ENCODE measurements around the gene SNX8.

The SNX8 gene

DNA sequence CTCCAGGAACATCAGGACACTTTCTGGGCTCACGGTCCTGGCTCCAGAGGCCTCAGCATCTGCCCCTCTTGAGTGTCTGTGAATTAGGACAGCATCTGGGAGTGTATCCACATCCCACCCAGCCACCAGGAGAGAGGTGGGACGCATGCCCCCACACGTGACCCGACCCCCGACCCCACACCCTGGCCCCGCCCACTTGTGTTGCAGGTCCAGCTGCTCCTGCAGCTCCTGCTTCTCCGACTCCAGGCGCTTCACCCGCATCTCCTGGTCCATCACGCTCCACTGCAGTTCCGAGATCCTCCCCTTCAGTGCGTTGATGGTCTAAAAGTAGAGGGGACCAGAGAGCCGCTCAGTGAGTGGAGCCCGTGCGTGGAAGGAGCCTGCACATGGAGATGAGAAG is 95.1 kb downstream of the SNX8 start:
- no peak for DNase-seq

DNA sequence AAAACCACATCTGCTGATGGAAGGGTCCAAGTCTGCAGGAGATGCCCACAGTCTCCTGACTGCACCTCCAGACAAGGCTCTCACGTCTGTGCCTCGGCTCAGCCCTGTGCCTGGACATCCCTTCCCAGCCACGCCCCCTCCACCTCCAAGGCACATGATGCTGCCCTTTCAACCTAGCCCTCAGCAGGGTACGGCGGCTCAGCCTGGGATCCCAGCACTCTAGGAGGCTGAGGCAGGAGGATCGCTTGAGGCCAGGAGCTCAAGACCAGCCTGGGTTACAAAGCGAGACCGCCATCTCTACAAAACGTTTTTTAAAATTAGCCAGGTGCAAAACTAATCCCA is 95.8 kb downstream of the SNX8 start:
- DNase-seq, result no peak

DNA sequence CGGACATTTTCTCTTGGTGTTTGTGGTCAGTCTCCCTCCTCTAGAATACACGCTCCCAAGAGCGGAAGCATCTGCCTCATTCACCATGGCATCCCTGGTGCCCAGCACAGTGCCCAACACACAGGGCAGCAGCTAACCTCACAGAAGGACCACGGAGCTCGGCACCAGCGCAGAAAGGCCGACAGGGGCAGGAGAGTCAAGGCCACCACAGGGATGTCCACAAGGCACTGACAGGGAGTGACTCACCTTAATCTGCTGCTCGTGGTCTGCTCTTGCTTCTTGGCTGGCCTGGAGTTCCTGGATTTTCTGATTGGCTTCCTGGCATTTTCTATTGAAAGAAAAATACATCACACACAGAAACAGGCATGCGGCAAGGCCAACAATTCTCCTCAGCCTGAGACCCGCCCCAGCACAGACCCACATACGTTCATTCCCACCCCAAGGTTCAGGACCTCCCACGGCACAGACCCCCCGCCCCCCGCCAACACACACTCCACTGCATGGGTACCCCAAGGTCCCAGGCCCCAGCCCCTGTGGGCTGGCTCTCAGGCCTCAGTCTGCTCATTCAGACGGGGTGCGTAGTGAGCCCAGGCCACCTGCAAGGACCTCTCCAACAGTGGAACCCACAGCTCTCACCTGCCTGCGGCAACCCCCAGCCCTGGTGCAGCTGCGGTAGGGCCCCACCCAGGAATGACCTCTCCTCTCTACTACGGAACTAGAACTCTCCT is 96.4 kb downstream of the SNX8 start:
- DNase-seq, result no peak

DNA sequence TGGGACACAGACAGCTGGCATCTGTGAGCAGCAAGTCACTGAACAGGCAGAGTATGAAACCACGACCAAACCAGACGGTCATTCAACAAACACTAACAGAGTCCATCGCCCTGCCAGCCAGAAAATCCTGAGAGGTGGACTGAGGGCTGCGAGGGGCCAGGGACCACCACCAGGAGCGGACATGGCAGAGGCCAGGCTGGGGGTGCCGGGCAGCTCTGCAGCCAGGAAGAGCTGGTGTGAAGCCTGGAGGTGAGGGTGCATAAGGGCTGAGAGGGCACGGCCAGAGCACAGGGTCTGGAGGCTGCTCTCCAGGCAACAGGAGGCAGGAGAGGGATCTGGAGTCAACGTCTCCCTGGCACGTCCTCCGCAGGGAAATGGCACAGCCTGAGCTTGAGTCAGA is 97.0 kb downstream of the SNX8 start:
- DNase-seq, result no peak

DNA sequence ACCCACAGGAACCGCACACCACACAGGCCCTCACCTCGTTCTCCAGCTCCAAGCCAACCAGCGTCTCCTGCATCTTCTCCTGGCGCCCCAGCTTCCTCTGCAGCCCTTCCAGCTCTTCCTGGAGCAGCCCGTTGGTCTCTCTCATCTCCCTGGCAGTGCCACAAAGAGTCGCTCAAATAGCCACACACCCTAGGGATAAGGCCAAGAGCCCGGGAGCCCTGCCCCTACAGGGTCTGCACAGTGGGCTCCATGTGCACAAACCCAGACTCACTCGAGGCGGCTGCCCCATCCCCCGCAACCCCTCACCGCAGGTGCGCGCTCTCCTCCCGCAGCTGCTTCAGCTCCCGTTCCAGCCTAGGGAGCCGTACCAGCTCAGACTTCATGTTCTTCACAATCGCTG is 98.4 kb downstream of the SNX8 start:
- DNase-seq, result no peak

DNA sequence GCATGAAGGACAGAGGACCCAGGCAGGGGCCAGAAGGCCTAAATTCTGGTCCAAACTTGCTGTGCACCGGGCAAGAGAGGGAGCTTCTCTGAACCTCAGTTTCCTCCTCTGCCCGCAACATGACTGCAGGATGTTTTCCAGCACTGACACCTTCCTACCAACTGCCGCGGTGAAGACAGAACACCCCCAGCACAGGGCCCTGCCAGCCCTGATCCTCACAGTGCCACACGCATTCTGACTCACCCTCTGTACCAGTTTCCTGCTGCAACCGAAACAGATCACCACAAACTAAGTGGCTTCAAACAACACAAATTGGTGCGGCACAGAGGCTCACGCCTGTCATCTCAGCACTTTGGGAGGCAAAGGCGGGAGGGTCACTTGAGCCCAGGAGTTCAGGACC is 99.6 kb downstream of the SNX8 start:
- no peak for DNase-seq

DNA sequence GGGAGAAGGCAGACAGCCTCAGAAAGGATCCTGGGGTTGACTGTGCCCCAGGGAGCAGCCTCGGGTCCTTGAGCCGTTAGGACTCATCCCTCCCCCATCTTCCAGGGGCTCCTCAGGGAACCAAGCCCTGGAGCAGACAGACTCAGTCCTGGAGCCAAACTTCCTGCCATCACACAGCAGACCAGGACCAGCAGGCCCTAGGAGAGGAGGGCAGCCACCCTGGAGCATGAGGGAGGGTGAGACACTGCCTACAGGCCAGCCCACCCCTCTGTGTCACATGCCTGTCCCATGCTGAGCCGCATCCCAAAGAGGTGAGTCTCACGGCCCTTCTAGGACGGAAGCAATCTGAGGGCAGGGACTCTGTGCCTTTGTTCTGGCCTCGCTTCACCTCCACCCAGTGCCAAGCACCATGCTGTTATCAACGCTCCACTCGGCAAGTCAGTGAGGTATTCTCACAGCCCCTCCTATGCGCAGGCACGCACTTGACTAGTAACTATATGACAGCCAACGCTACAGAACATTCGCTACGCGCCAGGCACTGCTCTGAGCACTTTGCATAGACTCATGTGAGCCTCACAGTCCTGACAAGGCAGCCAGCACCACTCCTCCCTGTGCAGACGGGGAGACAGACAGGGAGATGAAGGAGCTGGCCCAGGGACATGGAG is 100.6 kb downstream of the SNX8 start:
- no peak for DNase-seq

DNA sequence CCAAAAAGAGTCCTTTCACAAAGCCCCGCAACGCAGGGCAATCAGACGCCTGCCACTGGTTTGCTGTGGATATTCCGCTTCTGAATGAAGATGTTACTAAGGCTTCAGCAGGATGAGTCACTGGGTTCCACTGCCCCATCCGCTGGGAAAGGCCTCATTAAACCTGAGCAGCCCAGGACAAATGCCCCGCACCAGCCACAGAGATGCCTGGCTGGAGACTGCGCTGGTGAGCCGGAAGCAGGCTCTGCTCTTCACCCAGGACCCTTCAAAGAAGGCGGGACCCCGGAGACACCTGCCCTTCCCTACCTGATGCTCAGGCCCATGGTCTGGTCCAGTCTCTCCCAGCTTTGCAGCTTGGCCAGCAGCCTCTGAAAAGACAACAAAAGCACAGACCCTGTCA is 101.3 kb downstream of the SNX8 start:
- no peak for DNase-seq

DNA sequence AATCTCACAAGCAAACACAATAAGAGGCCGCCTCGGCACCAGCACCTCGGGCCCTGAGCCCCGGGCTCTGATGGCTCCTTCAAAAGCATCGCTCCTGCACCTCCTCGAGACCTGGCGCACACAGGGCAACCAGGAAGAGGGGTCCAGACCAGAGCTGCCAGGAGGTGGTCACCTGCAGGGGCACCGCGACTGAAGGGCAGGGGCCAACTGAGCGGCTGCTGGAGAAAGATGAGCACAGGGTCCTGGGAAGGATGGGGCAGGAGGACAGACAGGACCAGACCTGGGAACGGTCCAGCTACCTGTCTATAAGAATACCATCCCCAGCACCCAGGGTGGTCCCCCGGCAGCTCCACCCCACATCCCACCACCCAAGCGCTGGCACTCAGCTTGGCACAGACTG is 102.3 kb downstream of the SNX8 start:
- no peak for DNase-seq

DNA sequence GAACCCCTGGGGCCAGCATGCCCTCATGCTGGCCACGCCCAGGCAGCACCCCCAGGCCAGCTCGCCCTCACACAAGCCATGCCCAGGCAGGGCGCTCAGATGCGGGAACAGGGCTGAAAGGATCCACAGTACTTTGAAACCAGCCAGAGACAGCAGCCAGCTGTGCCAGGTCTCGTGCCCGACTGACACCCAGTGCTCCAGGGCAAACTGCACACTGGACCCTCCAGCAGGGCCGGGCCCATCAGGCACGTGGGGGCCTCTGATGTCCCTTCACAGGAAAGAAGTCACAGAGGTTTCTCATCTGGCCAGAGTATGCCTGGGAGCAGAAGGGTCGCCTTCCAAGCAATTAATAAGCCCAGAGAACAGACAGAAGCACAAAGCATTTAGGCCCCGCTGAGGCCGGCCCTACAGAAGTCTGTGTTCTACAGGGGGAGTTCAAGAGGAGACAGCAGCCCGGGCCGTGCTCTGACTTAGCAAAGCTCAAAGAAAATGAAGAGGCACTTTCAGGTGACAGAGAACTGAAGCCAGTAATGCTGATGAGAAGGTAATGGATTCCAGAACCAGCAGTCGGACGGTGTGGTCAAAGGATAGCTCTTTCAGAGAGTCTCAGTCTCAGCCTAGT is 102.9 kb downstream of the SNX8 start:
- DNase-seq, result no peak

DNA sequence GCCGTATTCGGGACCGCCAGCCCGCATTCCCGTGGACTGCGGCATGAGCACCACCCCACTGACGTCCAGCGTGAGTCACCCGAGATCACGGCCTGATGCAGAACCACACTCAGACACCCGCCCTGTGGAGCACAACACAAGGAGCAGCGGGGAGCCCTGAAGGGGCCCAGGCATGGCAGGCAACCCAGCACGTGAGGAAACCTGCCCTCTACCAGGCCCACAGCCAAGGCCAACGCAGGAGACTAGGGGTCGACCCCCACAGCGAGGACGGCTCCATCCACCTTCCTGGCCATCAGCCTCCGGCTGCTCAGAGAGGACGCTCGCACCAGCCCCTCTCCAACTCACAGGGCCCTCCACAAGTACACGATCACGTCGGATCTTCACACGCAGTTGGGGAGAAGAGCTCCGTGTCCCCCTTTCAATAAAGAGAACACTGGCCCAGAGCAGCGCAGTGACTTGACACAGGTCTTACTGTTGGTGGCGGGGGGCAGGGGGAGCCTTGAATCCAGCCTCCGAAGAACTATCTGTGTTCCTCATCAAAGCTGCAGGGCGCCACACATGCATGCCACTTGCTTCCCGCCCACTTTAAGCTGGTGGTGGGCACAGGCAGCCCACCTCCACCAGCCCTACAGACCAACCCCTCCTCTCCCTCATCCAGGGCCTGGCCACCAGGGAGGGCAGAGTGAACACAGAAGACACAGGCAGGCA is 103.5 kb downstream of the SNX8 start:
- DNase-seq, result no peak

DNA sequence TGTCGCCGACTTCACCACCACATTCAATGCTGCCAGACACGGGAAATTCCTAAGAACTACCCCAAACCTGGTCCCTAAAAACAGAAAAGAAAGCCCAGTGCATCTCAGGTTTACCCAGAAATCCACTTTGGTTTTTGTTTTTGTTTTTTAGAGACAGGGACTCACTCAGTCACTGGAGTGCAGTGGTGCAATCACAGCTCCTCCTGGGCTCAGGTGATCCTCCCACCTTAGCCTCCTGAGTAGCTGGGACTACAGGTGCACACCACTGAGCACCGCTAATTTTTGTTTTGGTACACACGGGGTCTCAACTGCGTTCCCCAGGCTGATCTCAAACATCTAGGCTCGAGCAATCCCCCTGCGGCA is 104.3 kb downstream of the SNX8 start:
- no peak for DNase-seq

DNA sequence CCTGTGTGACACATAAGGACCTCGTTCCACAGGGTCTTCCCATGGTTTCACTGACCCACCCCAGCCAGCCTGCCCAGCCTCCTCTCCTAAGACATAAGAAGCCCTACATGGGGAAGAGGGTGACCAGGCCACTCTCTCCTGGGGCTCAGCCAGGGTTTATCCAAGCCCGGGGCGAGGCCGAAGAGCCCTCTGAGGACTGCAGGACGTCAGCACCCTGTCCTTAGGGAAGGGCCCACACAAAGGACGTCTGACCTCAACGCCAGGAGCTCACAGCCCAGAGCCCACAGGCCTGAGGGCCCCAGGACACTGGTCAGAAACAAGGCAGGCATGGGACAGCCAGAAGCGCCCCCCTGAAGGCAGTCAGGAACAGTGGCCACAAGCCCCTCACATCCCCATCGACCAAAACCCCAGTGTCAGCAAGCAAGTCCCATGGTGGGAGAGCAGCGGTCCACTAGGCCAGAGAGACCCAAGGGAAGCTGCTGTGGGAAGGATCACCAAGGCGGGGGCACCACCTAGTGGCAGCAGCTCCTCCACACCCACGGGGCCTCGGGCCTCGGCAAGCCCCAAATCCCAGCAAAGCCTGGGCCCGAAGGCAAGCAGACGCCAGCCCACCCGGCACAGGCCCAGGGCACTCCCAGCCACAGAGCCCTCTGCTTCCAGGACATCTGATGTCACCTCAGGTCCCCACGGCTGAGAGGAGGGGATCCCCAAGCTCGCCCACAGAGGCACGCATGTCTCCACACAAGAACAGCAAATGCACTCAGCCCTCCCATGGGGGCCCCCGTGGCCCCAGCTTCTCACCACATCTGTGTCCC is 104.9 kb downstream of the SNX8 start:
- DNase-seq, result no peak

DNA sequence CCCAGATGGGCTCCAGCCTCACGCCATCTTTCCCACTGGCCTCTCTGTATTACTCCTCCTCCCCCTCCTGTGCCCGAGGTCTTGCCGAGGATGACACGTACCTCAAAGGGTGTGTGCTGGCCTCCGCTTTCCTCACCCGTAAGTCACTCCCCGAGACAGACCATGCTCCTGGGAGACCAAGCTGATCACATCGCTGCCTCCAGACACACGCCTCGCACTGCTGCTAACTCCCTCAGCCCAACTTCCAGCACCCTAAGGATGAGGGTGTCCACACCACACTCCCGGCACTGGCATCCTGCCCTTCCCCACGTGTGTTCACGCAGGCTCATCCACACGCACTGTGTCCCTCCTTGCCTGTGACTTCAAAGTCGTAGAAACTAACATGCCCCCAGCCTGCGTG is 105.5 kb downstream of the SNX8 start:
- DNase-seq, result no peak

DNA sequence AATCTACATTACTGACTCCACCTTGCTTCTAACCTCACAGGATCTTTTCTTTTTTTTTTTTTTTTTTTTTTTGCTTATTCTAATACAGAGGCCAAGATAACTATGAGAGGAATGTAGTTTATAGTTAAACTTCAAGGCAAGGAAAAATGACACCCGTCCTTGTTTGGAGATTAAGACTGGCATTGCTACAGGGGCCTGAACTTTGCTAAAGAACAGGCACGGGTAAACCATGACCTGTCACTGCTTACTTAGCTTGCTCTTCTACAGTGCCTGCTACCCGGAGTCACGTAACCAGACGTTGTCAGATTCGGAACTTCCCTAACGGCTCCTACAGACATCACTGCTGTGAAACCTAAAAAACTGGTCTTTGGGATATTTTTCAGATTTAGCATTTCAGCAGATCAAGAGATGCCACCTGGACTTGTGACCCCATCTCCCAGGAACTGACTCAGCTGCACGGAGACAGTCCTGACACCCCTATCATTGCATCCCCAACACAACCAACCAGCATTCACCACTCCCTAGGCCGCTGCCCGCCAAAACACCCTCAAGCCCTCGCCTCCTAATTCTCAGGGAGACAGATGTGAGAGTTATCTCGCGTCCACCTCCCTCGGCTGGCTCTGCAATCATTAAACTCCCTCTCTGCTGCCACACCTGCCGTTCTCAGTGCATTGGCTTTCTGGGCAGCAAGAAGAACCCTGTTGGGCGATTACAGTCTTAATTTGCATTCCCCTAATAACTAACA is 109.0 kb downstream of the SNX8 start:
- DNase-seq, result no peak

DNA sequence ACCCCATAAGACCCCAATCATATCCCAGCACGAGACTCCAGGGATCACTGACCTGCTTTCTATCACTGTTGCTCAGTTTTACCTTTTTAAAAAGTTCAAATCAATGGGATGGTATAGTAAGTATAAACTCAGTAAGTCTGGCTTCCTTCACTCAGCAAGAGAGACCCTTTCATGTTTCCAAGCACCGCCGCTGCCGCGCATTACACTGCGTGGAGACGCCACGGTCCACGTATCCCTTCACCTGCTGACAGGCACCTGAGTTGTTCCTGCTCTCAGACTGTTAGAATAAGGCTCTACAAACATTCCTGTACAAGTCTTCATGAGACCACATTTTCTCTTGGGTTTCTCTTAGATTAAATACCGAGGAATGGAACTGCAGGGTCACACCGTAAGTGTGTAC is 109.8 kb downstream of the SNX8 start:
- DNase-seq, result no peak

DNA sequence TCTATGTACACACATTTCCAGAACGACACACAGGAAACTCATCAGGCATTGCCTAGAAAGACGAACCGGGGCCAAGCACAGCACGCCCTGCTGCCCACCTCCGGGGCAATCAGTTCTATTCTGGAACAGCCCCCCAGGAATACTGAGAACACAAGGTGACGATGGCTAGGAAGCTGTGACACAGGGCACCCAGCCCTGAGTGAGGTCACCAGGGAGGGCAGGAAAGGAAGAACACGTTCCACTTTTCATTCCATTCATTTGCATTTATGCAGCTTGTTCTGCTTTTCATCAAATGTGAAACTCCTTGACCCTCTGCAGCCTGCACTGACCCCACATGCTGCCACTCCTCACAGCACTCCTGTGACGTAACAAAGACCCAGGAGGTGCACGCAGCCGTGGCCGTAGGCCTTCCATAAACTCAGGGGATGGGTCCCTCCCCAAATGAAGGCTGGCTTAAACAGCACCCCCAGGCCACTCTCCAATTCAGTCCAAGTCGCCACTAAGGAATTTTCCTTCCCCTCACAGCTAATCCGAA is 110.4 kb downstream of the SNX8 start:
- DNase-seq, result no peak

DNA sequence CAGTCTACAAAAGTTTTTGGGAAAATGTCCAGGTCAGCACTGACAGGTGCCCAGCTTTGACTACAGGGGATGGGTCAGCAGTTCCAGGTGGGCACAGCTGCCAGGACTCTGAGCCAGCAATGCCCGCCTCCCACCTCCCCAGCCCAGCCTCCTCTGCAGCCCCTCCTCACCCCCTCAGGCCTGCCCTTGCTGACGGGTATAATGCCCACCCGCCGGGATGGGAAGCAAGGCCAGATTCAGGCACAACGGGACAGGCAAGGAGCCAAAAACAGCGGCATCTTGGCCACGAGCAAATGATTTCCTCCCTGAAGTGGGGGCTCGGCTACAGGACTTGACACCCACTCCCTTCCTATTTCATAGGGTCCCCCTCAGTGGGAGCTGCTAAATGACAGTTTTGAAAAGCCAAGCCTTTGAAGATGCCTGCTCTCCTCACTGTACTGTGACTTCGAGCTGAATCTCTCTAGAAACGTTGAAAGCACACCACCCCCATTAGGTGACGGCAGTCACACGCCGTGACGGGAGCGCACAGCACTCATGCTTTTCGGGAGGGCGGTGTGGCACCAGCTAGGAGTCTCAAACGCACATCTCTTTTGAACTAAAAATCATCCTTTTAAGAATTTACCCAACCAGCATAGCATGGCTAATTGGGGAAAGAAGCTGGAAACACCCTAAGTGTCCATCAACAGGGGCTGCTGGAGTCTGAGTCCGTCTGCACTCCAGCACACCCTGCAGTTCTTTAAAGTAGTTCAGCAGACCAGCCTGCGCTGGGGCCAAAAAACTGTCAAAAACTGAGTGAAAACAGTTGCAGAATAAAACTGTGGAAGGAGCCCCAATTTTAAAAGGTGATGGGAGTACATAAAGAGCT is 111.1 kb downstream of the SNX8 start:
- DNase-seq, result no peak

DNA sequence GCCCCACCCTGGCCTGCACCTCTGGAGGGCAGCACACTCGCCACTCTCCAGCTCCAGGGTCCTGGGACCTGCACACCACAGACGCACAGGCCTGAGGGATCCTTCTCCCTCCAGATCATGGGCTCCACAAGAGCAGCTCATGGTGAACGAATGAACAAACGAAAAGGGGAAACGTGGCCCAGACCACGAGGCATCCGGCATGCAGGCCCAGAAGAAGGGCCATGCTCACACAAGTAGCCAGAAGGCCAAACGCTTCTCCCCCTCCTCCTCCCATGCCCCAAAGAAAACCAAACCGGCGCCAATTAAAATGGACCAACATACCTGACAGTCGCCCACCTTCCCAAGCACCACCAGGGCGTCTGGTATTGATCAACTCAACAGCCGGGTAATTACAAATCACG is 111.9 kb downstream of the SNX8 start:
- no peak for DNase-seq

Measured in NCI-H446 treated with DMSO at 0.1 percent for 48 hours (cell line).